ENCODE results near the gene IQSEC3. TPM values are rescaled to one million over a fixed set of nuclear protein-coding genes. Genes with fewer than 3 reads are reported as not detected.
"Not testable (repeated sequence)": the region's sequence is repeated elsewhere in the genome, so short reads cannot be mapped to it uniquely, and the experiment has no call there.

Gene IQSEC3
- total RNA-seq, 1 donor from 2014 or later = not detected

- not testable (repeated sequence) for DNase-seq (ENCODE audit: low read depth, low spot score)
Measured at GRCh38 chr12:52902-53734, 13.4 kb upstream of the IQSEC3 start.

GRCh38 chr12:53735-54730 lies 12.5 kb upstream of the IQSEC3 start:
- DNase-seq (ENCODE audit: low read depth, low spot score) = no peak

DNA sequence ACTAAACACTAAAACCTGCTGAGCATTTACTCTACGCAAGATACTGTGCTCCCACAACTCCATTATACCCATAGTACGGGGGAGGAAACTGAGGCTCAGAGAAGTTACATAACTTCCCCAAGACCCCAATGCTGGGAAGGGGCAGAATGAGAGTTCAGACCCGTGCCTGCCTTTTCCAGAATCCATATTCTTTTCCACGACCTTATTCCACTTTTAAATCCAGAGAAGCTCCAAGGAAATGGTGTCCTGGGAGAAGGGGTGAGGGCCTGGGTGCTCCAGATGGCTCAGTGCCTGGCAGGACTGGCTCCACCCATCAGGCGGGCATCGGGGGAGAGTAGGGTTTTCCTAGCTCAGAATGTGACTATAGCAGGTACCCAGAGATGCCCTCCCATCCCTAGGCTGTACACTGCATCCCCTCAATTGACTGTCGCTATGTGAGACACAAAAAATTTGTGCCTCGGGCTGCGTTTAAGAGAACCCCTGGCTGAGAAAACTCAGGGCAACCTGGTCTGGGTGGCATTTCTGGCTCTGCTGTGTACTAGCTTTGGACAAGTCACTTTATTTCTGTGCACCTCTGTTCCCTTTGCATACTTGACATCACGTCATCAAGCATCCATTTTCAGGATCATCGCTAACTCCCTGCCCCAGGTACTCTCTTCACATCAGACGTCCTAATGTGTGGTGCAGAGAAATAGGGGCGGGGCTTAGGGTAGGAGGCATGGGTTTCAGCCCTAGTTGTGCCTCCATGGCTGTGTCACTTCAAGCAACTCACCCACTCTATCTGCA lies 11.6 kb upstream of the IQSEC3 start:
- DNase-seq (ENCODE audit: low read depth, low spot score) = no peak

GRCh38 chr12:56683-57346 lies 9.8 kb upstream of the IQSEC3 start:
- no peak for DNase-seq (ENCODE audit: low read depth, low spot score)

DNA sequence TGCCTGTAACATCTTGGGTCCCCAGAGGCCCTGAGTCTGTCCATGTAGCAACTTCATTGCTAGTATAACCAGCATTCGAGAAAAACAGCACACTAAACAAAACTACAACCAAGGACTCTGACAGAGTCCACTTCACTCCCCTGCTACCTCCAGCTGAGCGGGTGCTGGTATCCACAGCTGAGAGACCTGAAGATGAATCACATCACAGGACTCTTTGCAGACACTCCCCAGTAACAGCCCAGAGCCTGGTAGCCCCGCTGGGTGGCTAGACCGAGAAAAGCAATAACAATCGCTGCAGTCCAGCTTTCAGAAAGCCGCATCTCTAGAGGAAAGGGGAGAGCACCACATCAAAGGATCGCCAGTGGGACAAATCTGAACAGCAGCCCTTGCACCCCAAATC lies 9.0 kb upstream of the IQSEC3 start:
- DNase-seq (ENCODE audit: low read depth, low spot score) = no peak

DNA sequence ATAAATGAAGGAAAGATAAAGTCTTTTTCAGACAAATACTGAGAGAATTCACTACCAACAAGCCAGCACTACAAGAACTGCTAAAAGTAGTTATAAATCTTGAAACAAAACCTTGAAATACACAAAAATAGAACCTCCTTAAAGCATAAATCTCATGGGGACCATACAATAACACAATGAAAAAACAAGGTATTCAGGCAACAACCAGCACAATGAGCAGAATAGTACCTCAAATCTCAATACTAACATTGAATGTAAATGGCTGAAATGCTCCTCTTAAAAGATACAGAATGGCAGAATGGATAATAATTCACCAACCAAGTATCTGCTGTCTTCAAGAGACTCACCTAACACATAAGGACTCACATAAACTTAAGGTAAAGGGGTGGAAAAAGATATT lies 7.7 kb upstream of the IQSEC3 start:
- no peak for DNase-seq (ENCODE audit: low read depth, low spot score)

DNA sequence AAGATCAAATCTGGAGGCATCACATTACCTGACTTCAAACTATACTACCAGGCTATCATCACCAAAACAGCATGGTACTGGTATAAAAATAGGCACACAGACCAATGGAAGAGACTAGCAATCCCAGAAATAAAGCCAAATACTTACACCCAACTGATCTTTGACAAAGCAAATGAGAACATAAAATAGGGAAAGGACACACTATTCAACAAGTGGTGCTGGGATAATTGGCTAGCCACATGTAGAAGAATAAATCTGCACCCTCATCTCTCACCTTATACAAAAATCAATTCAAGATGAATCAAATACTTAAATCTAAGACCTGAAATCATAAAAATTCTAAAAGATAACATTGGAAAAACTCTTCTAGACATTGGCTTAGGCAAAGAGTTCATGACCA lies 4.7 kb upstream of the IQSEC3 start:
- not testable (repeated sequence) for DNase-seq (ENCODE audit: low read depth, low spot score)

DNA sequence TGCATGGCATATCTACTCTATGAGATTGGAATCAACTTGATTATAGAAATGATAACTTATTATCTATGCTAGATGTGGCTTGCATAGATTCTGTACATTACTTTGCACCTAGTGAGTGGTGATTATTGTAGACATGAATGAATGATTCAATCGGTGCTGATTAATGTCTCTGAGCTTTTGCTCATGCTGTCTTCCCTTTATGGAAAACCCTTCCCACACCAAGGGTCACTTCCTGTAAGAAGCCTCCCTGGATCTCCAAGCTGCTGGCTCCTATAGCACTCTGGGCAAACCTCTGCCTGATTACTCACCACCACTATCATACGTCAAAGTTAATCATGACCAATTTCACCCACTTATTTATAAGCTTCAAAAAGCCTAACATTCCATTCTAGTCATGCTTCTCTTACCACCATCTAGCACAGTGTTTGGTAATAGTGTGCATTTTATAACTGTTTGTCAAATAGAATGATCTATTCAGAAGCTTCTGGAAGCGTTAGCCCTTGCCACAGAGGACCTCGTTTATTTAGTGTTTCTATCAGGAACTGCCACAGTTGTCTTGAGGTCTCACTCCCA lies 990 bp upstream of the IQSEC3 start:
- DNase-seq (ENCODE audit: low read depth, low spot score) = not testable (repeated sequence)

DNA sequence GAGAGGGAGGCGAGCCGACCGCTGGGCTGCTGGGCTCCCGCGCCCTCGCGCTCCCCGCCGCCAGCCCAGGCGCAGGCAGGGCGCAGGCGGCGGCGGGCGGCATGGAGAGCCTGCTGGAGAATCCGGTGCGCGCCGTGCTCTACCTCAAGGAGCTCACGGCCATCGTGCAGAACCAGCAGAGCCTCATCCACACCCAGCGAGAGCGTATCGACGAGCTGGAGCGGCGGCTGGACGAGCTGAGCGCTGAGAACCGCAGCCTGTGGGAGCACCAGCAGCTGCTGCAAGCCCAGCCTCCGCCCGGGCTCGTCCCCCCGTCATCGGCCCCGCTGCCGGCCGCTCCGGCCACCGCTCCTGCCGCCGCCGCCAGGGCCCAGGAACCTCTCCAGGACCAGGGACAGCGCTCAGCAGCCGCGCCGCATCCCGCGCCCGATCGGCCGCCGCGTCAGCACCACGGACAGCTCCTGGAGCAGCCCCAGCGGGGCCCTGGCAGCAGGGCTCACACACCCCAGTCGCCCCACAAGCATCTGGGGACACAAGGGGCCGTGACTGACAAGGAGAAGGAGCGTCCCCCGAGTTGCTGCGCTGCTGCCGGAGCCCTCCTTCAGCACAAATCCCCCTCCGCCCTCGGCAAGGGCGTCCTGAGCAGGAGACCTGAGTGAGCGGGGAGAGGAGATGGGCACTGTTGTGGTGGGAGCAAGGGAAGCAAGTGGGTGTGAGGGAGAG lies 376 bp downstream of the IQSEC3 start:
- DNase-seq (ENCODE audit: low read depth, low spot score) = not testable (repeated sequence)

DNA sequence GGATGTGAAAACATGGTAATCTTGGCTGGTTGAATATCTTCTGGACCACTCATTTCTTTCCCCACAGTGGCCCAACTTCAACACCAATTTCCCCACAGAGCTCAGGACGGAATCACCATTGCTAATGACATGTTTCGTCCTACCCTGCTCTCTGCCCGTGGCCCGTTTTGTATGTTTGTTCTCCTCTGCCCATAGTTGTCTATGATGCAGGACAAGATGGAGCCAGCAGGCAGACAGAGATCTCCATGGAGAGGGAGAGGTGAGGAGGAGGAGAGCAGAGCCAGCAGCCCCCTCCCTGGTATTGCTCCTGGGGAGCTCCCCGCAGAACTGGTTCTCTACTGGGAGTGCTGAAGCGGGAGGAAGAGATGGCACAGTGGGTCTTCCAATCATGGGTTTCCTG lies 3.1 kb downstream of the IQSEC3 start:
- not testable (repeated sequence) for DNase-seq (ENCODE audit: low read depth, low spot score)

GRCh38 chr12:70541-70940 lies 4.0 kb downstream of the IQSEC3 start:
- not testable (repeated sequence) for DNase-seq (ENCODE audit: low read depth, low spot score)

DNA sequence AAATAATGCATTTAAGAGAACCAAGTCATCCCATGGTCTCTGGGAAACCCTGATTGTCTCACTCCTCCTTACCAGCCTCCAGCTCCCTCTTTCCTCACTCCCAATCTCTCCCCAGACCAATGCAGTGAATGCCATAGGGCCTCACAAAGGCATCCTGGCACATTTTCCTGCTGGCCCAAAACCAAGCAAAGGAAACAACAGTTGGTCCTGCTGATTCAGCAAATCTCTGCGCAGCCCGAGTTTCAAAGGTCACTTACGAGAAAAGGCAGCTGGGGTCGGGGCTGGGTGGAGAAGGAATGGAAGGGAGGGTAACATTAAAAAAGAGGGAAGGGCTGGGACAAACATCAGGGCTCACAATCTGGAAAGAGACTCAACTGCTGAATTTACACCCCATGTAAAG lies 5.5 kb downstream of the IQSEC3 start:
- DNase-seq (ENCODE audit: low read depth, low spot score) = not testable (repeated sequence)

DNA sequence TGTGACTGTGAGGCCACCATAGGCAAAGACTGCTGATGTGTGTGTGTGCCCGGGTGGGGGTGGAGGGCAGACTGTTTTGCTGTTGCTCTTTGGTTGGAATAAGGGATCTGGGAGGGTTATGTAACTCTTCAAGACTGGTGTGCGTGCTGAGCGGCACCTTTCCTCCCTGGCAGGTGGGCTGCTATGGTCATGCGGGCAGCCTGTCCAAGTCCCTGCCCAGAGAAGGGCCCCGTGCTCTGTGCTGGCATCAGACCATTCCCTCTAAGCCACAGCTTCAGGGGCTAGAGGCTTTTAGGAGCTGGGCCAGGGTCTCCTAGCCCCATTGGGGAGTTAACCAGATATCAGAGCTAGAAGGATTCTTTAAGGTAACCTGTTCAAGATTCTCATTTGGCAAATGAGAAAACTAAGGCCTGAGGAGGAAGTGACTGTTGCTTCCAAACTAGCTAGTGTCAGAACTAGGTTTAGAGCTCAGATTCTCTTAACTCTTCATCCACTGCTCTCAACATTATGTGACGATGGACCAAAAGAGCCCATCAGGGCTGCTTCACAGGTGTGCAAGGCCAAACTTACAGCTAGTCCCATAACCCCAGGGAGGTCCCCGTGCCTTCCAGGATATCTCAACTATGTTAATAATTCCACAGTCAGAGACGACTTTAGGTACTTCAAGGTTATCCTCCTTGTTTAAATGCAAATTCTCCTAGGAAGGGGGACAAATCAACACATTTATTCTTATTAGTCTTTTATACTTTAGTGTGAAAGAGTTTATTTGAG lies 8.0 kb downstream of the IQSEC3 start:
- DNase-seq (ENCODE audit: low read depth, low spot score) = not testable (repeated sequence)

GRCh38 chr12:75541-75940 lies 9.0 kb downstream of the IQSEC3 start:
- not testable (repeated sequence) for DNase-seq (ENCODE audit: low read depth, low spot score)

DNA sequence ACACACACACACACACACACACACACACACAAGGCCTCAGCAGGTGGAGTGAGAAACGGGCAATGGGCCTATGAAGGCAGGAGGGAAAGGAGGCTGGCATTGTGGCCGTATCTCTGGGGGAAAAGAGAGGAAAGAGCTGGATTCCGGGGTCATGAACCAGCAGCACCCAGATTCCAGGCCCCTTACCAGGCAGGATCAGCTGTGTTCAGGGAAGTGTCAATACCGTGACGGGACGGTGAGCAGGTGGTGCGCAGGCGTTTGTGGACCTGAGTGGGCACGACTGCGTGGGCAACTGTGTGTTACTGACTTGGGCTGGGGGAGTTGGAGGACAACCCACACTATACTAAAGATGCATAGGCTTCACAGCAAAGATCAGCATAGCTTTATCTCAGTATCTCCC lies 9.5 kb downstream of the IQSEC3 start:
- DNase-seq (ENCODE audit: low read depth, low spot score) = not testable (repeated sequence)

GRCh38 chr12:76551-76950 lies 10.0 kb downstream of the IQSEC3 start:
- DNase-seq (ENCODE audit: low read depth, low spot score) = not testable (repeated sequence)

- not testable (repeated sequence) for DNase-seq (ENCODE audit: low read depth, low spot score)
Measured at GRCh38 chr12:77101-77719, 10.6 kb downstream of the IQSEC3 start.

DNA sequence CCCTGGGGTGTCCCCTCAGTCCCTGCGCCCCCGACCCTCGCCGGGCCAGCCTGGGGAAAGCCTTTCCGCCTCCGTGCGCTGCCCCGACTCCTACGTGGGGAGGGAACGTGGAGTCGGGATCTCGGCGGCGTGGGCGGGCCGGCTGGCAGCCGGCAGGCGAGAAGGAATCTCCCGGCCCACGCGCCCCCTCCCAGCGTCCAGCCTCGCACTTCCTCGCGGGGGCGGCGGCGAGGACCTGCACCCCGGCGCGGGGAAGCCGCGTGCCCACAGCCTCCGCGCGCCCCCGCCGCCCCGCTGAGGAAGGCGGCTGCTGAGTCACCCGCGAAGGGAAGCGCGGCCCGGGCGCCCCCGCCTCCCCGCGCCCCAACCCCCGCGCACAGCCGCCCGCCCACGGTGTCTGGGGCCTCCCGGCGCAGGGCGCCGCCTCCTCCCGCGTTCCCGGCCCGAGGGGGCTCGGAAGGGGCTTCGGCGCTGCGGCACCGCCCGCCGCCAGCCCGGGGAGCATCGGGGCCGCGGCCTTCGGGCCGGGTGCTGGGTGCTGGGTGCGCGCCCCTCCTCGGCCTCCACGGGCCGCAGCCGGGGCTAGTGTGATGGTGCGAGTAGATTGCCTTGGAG lies 11.3 kb downstream of the IQSEC3 start:
- not testable (repeated sequence) for DNase-seq (ENCODE audit: low read depth, low spot score)
